Cerebellar cortex (tissue), 1 donor: Measurements from ENCODE around the gene NFKB1.
"Not testable (repeated sequence)": the region's sequence is repeated elsewhere in the genome, so short reads cannot be mapped to it uniquely, and the experiment has no call there.

Experiments used
- DNase-seq: peaks from one replicate; pipeline ENCODE4 v3.0.0-alpha.2; 2015; ENCODE audit warnings: low spot score

NFKB1 gene

GRCh38 chr4:102567427-102567826, 66.3 kb downstream of the NFKB1 start:
- DNase-seq, result no peak

GRCh38 chr4:102569200-102569599, 68.0 kb downstream of the NFKB1 start:
- DNase-seq, result no peak

- not testable (repeated sequence) for DNase-seq
Observed at GRCh38 chr4:102570211-102570610, 69.1 kb downstream of the NFKB1 start.

GRCh38 chr4:102572452-102572851, 71.3 kb downstream of the NFKB1 start:
- DNase-seq, result no peak

- DNase-seq, result no peak
Observed at GRCh38 chr4:102574317-102574716, 73.2 kb downstream of the NFKB1 start.

- no peak for DNase-seq
Observed at GRCh38 chr4:102575369-102576129, 74.4 kb downstream of the NFKB1 start.

- DNase-seq, result no peak
Observed at GRCh38 chr4:102578270-102578669, 77.1 kb downstream of the NFKB1 start.

- peak; percentile 14 for DNase-seq
Observed at GRCh38 chr4:102578819-102579218, 77.7 kb downstream of the NFKB1 start.

- no peak for DNase-seq
Observed at GRCh38 chr4:102579794-102580462, 78.8 kb downstream of the NFKB1 start.

- no peak for DNase-seq
Observed at GRCh38 chr4:102580463-102580842, 79.3 kb downstream of the NFKB1 start.

GRCh38 chr4:102584091-102584490, 82.9 kb downstream of the NFKB1 start:
- no peak for DNase-seq

GRCh38 chr4:102585329-102585728, 84.2 kb downstream of the NFKB1 start:
- no peak for DNase-seq

GRCh38 chr4:102586002-102586643, 85.0 kb downstream of the NFKB1 start:
- no peak for DNase-seq

GRCh38 chr4:102586644-102587021, 85.5 kb downstream of the NFKB1 start:
- no peak for DNase-seq

GRCh38 chr4:102589743-102590142, 88.6 kb downstream of the NFKB1 start:
- DNase-seq, result no peak

- no peak for DNase-seq
Observed at GRCh38 chr4:102592256-102592655, 91.1 kb downstream of the NFKB1 start.

GRCh38 chr4:102593147-102593546, 92.0 kb downstream of the NFKB1 start:
- DNase-seq, result no peak

GRCh38 chr4:102594000-102594399, 92.8 kb downstream of the NFKB1 start:
- no peak for DNase-seq

GRCh38 chr4:102596532-102596931, 95.4 kb downstream of the NFKB1 start:
- no peak for DNase-seq

GRCh38 chr4:102598086-102598761, 97.1 kb downstream of the NFKB1 start:
- DNase-seq, result no peak

- no peak for DNase-seq
Observed at GRCh38 chr4:102598762-102599374, 97.7 kb downstream of the NFKB1 start.

- DNase-seq, result no peak
Observed at GRCh38 chr4:102599455-102599854, 98.3 kb downstream of the NFKB1 start.
